ENCODE results near the gene AHDC1. TPM values are rescaled to one million over a fixed set of nuclear protein-coding genes. Genes with fewer than 3 reads are reported as not detected.

Gene AHDC1
- polyA plus RNA-seq, 1 donor from 2014 or later: 5.3 TPM

GRCh38 chr1:27523337-27524020, 80.5 kb downstream of the AHDC1 start:
- Histone ChIP-seq H3K27me3 (ENCODE audit: insufficient read depth, low read depth, low read length) (no peaks in the 10 kb centered on the region), H3K36me3 (ENCODE audit: insufficient read depth, low read length) (no peaks in the 10 kb centered on the region), H3F3A (ENCODE audit: insufficient read depth, low read length, poor library complexity, severe bottlenecking) (no peaks in the 10 kb centered on the region), H3K9me3 (ENCODE audit: low read length) (no peaks in the 10 kb centered on the region), H3K79me2 (replicated peaks; ENCODE audit: insufficient read depth, low read length) (no peaks in the 10 kb centered on the region), H3K9me2 (ENCODE audit: insufficient read depth, low read length) (no peaks in the 10 kb centered on the region), H3K9ac (ENCODE audit: low read length) (peak overlapping the region; percentile 35), H3K4me2 (ENCODE audit: low read length) (no peak overlapping the region), H4K20me1 (ENCODE audit: insufficient read depth) (no peaks in the 10 kb centered on the region), H3K4me3 (ENCODE audit: low read length) (no peak overlapping the region), H2AFZ (ENCODE audit: low read depth, low read length) (no peak overlapping the region), H3K27ac (ENCODE audit: low read length) (peak overlapping the region; percentile 87)
- TF ChIP-seq REST (IDR thresholded peaks at IDR 0.05; ENCODE audit: borderline replicate concordance) (no peak), EP300 (conservative IDR thresholded peaks at IDR 0.05; ENCODE audit: poor library complexity, severe bottlenecking) (no peak), TAF1 (IDR thresholded peaks at IDR 0.05; ENCODE audit: low read depth) (no peak), MXI1 (conservative IDR thresholded peaks at IDR 0.05; ENCODE audit: poor library complexity, severe bottlenecking) (no peak), RAD21 (conservative IDR thresholded peaks at IDR 0.05) (no peak), CTCF (IDR thresholded peaks at IDR 0.05; ENCODE audit: poor library complexity, severe bottlenecking) (no peak), POLR2AphosphoS5 (IDR thresholded peaks at IDR 0.05) (no peak), EZH2 (IDR thresholded peaks at IDR 0.05; ENCODE audit: borderline replicate concordance, insufficient read depth, low read length, poor library complexity, severe bottlenecking) (no peak), SMC3 (conservative IDR thresholded peaks at IDR 0.05; ENCODE audit: poor library complexity) (no peak)

DNA sequence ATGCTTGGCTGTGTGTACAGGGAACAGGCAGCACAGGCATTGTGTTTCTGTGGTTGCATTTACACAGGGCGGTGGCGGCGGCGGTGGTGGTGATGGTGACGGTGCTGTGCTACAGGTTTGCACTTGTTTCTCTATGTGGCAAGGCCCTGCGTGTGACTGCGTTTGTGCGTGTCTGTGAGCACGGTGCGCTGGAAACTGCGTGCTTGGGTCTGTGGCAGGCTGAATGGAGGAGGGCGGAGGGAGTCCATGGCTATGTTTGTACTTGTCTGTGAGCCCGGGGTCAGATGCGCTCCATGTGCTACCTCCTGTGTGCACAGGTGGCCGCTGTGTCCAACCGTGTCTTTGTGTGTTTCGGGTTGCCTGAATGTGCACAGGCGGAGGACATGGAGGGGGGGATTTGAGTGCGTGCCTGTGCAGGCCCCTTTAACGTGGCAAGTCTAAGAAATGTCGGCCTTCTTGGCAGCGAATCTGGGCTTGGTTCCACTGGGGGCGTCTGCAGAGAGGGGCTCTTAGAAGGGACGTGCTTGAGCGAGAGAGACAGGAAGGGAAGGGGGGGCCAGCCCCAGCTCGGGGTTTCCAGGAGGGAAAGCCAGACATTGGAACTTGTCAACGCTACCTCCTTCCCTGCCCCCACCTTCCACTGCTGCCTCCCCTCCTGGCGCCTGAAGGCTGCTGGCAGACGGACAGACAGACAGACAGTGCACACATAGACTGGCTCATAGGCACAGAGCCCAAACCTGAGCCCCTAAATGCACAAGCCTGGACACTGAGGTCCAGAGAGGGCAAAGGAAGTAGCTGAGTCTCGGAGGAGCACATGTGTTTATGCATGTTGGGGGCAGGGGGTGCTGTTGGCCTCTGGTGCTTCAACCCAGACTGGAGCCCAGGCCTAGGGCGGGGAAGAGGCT, 81.3 kb downstream of the AHDC1 start:
- TF ChIP-seq TAF1 (IDR thresholded peaks at IDR 0.05; ENCODE audit: low read depth) (no peak), POLR2AphosphoS5 (IDR thresholded peaks at IDR 0.05) (peak; percentile 17), RAD21 (conservative IDR thresholded peaks at IDR 0.05) (no peak), SMC3 (conservative IDR thresholded peaks at IDR 0.05; ENCODE audit: poor library complexity) (no peak), CTCF (IDR thresholded peaks at IDR 0.05; ENCODE audit: poor library complexity, severe bottlenecking) (peak; percentile 20), EP300 (conservative IDR thresholded peaks at IDR 0.05; ENCODE audit: poor library complexity, severe bottlenecking) (no peak)
- Histone ChIP-seq H3K79me2 (replicated peaks; ENCODE audit: insufficient read depth, low read length) (no peaks in the 10 kb centered on the region), H3K9ac (ENCODE audit: low read length) (peak overlapping the region; percentile 35), H3K4me2 (ENCODE audit: low read length) (no peak overlapping the region), H3K27me3 (ENCODE audit: insufficient read depth, low read depth, low read length) (no peaks in the 10 kb centered on the region), H3F3A (ENCODE audit: insufficient read depth, low read length, poor library complexity, severe bottlenecking) (no peaks in the 10 kb centered on the region), H3K4me3 (ENCODE audit: low read length) (peak overlapping the region; percentile 14), H2AFZ (ENCODE audit: low read depth, low read length) (no peak overlapping the region), H3K9me2 (ENCODE audit: insufficient read depth, low read length) (no peaks in the 10 kb centered on the region), H4K20me1 (ENCODE audit: insufficient read depth) (no peaks in the 10 kb centered on the region), H3K36me3 (ENCODE audit: insufficient read depth, low read length) (no peaks in the 10 kb centered on the region), H3K27ac (ENCODE audit: low read length) (peak overlapping the region; percentile 87), H3K9me3 (ENCODE audit: low read length) (no peaks in the 10 kb centered on the region)

Measured in neural cell (in vitro differentiated cells).